Stimulated activated CD4-positive, alpha-beta T cell treated with anti-CD3 and anti-CD28 coated beads, Interleukin-15, amount 100 ng/mL, for 48 hours (primary cell): ENCODE results near the gene SEC24D.

Experiments
- DNase-seq, 2 donors: peaks; one replicate each; pipeline ENCODE4 v3.0.0-alpha.2; 2020; ENCODE audit warnings: low read depth in 2 of 2

SEC24D gene

GRCh38 chr4:118752551-118752950 is 83.4 kb downstream of the SEC24D start:
- DNase-seq: no peak

- no peak for DNase-seq
These were observed 84.2 kb downstream of the SEC24D start for GRCh38 chr4:118751629-118752323.

GRCh38 chr4:118749347-118749988 is 86.5 kb downstream of the SEC24D start:
- no peak for DNase-seq

DNA sequence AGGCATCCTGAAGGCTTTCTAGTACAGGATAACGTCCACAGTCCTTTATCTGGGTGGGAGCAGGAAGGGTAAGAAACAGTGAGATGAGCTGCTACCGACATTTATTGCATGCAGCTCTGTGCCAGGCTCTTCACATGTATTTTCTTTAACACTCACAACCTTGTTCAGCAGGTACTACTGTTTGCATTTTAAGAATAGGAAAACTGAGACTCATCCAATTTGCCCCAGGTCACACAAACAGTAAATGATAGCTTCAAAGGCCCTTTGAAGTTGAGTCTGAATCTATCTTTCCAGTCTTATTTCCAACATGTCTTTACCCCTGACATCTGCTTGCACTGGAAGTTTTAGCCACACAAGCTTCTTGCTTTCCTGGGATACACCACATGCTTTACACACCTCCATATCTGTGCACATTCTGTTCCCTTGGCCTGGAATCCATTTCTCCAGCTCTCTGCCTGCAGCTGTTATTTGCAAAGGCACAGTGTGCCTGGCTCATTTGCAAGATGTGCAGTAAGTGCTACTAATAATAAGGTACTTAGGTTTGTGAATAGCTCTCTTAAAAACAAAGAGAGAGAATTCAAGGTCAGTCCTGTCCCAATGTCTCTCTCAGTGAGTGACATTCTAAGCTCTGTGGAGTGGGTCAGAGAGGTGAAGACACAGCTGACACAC is 89.5 kb downstream of the SEC24D start:
- no peak for DNase-seq

DNA sequence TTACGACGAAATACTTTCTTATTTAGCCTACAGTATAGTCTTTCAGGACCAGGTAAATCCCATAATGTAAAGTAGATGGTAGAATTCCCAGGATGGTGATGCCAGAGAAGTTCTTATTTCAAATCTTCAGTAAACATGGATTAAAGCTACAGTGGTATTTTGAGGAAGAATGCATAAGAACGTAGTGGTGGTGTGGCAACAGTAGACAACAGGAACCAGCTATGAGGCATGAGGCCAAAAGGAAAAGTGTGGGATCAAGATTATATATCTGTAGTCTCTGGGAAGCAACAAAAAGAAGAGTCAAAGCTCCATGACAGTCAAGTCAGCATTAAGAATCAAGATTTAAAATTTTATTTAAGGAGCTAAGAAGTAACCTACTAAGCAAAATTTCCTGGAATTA is 90.6 kb downstream of the SEC24D start:
- no peak for DNase-seq

- no peak for DNase-seq
These were observed 92.1 kb downstream of the SEC24D start for GRCh38 chr4:118743867-118744266.

DNA sequence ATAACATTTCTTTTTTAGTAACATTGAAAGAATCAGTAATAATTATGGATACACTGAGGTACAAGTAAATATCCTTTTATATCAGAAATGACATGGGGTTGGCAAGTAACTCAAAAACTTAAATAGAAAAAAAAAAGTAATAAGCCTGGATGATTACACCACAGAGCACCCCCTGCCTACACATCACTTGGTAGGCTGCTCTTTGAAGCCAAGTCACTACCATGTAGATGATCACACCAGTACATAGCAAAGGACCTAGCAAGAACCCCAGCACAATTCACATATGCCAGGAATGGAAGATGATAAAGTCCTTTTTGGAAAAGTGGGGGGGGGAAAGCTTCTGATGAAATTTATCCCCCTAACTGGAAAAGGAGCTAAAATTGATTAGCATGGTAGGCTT is 93.9 kb downstream of the SEC24D start:
- DNase-seq: no peak

- DNase-seq: no peak
These were observed 94.5 kb downstream of the SEC24D start for GRCh38 chr4:118741301-118741855.

DNA sequence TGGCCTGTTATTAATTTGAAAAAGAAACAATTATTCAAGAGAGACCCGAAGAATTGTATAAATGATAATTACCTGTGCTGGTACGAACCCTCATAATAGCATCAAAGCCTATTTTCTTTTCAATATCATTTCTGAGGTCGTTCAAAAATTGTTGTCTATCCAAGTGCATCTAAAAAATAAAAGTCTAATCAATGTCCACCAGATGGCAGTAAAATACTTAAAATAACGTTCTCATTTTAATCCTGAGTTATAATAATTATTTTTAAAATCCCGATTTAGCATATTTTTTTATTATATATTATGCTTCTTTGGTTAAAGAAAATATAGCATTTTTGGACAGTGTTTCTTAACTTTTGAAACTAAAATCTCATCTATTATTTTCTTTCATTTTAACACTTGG is 95.1 kb downstream of the SEC24D start:
- DNase-seq: no peak

GRCh38 chr4:118739022-118739713 is 96.8 kb downstream of the SEC24D start:
- no peak for DNase-seq

- DNase-seq: no peak
These were observed 97.8 kb downstream of the SEC24D start for GRCh38 chr4:118738090-118738489.

DNA sequence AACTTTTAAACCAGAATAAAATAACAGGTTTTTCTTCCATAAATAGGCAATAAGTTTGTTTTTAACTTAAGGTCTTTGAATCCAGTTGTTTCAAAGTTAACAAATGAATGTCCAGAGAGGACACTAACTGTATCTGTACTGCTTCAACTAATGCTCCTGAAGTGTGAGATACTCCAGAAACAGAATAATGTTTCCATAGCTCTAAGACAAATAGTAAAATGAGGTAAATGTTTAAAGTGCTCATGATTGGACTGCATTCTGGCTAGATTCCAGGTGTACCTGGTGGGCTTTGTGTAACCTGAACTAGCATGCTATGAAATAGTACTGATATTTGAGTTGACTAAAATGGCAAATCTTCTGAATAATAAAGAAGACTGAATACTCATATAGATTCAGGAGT is 99.0 kb downstream of the SEC24D start:
- no peak for DNase-seq

DNA sequence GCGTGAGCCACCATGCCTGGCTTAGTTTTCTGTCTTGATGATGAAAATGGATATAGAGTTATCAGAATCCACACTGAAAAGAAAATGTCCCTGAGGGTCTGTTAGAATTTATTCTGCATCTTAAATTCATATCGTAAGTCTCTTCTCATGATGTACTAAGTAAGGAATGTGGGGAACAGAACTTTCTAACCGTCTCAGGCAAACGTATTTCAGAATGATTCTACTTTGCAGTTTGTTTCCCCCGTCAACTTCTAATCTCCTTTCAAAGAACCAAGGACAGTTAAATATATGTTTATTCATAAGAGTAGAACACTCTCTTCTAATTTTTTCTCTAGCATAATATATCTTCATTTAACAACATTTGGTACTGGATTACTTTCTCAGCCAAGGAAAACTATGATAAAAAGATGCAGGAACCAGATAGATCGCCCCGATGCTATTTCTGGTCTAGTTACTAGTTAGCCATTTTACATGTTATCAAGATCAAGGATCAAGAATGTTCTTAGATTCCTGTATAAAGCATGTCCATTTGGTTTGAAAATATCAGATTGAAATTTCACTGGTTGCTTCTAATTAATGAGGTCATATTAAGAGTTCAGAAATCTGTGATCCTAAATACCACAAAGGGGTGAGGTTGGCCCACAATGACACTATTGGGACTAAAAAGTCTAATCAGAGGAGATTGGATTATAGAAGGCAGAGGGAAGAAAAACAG is 101.3 kb downstream of the SEC24D start:
- no peak for DNase-seq

DNA sequence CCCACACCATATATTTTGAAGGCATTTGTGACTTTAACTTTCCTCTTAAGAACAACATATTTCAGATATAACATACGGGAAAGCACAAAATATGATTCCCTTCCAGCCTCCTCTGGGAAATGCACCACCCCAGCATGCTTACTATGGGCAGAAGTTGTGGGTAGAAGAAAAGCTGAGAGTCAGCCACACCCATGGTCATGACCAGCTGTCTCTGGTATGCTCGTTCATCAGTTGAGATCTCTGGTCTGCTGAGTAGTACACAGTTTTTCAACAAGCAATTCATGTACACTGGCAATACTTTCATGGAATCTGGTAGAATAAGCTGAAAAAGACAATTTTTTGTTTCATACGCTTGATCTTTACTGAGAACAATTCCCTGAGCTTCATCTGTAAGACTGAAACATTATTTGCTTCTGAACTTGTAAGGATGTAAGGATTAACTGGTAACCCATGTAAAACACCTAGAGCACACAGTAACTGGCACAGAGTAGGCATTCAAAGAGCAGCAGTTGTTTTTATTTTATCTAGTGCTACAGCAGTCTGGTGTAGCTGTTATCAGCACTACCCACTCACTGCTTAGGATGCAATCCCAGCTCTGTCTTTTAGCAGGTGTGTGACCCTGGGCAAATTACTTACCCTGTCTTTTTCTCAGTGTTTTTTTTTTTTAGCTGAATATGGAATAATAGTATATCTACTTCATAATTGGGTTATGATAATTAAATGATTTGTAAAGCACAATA is 103.2 kb downstream of the SEC24D start:
- DNase-seq: no peak

GRCh38 chr4:118730683-118731082 is 105.2 kb downstream of the SEC24D start:
- DNase-seq: no peak

DNA sequence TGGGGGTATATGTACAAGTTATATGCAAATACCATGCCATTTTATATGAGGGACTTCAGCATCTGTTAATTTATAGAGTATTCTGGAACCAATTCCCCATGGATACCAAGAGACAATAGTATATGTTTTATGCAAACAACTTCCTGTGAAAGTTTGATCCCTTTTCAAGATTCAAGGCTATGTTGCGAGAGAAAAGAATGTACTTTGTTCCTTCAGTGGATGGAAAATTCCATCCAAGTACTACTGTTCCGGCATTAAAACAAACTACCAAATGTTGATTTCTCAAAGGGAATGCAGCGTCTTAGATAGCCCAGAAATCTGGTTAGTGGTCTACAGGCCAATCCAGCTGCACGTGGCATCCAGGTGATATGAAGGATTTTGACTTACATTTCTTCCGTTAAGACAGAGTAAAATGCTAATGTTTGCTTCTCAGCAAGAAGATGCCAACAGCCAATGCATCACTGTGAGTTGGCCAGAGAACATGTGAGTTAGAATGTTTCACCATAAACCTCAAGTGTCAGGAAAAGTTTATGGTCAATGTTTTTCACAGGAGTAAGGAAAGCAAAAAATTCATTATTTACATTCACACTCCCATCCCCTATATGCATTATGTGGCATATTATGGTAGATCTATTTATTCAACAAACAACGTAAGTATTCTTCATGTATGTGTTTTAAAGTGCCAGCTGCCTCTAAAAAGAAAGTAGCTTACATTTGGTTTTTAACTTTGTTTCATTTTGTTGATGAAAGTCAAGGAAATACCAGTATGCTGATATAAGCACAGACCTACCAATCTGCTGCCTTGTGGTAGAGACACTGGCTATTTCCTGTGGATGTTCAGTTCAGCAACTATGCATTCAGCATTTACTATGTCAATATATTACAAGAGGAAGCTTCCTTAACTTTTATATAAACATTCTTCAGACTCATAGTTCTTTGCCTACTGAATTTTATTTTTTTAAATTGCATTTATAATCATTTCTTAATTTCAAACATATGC is 106.3 kb downstream of the SEC24D start:
- no peak for DNase-seq

DNA sequence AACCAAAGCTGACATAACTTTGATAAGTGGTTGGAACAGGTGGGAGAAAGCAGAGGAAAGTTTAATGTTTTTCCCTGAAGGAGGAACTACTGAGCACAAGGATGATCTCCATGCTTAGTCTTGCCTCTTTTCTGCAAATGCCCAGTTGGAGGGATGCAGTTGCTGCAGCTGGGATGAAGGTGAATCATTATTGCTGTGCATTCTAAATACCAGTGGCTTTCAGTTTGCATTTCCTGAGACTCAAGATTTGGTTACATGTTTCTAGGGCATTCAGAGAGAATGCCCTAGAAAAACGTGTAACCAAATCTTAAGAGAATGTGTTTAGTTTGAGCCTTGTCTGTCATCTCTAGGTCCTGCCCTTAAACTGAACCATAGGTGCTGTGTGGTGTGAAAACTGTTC is 108.6 kb downstream of the SEC24D start:
- DNase-seq: no peak

DNA sequence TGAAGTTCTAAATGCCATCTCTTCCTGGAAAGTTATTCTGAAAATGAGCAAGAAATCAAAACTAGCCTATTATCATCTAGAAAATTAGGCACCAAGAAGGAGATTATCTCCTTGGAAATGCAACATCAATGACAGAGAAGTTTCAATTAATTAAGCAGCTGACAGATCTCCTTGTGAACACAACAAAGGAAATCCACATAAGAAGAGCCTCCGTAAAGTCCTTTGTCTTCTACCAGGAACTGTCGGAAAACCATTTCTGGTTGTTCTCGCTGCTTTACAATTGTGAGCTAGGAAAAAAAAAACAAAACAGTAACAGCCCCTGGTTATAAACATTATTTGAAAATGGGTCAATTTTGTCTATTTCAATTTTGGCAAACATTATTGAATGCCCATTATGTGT is 112.6 kb downstream of the SEC24D start:
- no peak for DNase-seq

DNA sequence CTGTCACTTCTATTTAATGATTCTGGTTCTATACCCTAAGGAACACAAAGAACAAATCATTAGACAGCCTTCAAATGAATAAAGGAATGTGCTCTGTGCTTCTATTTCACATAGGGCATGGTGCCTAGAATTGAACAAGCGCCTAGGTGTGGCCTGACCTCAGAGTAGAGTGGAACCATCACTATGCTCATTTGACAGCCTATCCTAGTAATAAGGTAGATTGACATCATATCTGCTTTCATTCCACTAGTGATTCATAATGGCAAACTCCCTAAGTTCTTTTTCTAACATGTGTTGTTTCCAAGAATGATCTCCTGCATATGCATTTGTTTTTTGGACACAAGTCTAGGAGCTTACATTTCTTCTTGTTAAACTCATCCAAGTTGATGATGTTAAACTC is 114.2 kb downstream of the SEC24D start:
- DNase-seq: no peak
